ENCODE data around the gene PALD1.

Gene PALD1

DNA sequence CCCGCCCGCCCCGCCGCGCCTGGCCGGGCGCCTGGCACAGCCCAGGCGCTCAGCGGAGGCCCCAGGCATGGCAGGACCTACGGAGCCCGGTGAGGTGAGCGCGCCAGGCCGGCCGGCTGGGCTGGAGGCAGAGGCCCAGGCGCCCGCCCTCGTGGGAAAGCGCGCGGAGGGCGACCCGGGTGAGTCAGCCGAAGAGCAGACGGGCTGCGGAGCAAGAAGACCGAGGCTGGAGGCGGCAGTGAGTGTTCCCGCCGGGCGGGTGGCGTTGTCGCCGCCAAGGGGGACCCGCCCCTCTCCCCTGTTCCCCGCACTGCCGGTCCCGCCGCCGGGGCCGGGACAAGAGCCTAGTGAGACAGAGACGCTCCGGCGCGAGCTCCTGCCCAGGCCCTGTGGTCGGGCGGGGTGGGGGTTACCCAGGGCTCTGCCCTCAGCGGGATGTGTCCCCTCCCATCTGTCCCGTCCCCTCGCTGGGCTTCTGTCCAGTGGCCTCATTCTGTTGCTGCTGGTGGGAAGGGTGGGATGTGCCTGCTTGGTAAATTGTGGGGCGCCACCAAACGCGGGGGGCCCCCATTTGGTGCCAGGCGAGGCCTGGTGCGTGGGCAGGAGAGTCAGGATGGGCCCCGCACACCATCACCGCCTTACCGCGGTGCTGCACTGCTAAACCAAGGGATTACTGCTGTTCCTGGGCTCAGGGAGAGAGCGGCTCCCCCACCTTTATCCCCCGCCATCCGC is 20.1 kb upstream of the PALD1 start:
- peak; percentile 9 for DNase-seq (ENCODE audit: low spot score)

DNA sequence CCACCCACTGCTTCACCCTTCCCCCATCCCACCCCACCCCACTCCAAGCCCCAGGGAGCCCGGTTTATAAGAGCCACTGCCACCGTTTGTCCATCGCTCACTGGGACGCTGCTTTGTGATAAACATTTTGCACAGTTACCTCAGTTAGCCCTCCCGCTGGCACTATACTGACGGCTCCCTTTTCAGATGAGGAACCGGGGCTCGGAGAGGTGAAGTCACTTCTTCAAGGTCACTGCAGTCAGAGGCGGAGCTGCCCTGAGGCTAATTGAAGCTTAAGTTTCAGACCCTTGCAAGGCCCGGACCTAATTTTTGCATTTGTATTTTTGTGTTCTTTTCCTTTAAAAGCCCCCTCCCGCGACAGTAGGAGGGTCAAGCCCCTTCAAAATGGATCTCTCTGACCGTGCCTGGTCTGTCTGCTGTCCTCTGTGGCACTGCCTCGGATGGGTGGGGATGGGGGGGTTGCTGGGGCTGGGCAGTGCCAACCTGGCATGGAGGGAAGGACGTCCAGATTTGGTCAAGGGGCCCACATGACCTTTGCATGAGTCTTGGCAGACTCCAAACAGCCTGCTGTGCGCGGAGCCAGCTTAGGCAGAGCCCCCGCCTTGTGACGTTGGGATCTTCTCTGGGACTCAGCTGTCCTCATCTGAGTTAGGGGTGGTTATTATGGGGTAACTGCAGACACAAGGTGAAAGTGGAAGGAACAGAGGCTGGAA is 19.4 kb upstream of the PALD1 start:
- no peak for DNase-seq (ENCODE audit: low spot score)

DNA sequence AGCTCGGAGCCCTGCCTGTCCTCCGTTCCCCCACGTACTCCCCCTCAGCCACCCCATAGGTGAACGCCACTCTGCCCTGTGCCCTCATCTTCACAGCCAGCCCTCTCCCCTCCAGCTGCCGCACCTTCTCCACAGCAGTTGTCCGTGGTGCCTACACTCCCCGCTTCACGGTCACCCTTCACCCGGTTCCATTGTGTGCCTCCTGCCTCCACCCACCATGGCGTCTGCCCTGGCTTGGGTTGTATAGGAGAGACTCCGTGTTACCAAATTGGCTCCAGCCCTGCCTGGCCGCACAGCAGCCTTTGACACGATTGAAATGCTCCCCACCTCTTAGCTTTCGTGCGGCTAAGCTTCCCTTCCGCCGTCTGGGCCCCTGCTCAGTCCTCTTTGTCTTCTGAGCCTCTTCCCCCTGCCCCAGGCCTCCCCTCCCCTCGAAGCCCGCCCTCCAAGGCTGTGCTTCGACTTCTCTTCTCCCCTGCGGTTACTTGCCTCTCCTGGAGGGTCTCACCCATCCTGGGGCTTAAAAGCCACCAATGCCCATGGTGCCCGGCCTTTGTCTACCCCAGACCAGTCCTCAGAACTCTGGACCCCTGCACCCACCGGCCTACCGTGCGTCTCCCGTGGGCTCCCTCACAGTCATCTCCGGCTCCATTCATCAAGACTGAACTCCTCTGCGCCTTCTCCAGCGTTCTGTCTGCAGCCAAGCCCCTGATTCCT is 18.6 kb upstream of the PALD1 start:
- DNase-seq (ENCODE audit: low spot score), result no peak

GRCh38 chr10:70461397-70462348 is 16.9 kb upstream of the PALD1 start:
- DNase-seq (ENCODE audit: low spot score), result peak; percentile 40

DNA sequence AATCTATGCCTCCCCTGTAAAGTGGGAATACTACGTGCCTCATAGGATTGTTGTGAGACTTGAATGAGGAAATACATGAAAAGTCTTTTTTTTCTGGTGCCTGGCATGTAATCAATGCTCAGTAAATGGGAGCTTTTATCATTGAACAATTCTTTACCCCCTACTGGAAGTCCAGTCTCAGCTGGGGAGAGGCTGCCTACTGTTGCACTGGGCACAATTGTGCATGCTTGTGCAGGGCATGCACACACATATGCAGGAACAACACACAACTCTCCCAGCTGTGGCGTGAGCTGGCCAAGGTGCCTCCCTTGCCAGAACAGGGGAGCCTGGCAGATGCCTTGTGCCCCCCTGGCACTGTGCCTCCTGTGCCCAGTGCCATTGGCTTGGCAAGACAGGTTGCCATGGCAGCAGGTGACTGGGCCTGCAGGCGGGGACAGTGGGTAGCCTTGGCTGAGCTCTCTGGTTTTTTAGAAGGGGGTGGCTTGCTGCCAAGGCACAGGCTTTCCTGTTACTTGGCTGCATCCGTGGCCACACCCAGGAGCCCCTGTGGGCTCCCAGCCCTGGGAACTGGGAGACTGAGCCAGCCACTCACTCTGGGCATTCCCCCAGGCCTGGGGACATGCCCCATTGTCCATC is 16.1 kb upstream of the PALD1 start:
- no peak for DNase-seq (ENCODE audit: low spot score)

DNA sequence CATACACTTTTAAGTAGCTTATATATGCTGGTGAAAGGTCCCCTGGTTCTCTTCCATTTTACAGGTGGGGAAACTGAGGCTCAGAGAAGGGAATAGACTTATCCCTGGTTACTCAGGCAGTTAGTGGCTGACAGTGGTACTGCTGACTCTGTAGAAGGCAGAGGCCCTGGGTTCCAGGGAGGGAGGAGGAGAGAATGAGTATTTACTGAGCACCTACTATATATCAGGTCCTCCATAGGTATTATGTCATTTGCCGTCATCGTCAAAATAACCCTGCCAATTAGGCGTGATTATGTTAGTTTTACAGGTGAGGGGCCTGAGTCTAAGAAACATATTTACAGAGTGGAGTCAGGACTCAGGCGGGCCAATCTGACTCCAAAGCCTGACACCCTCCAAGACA is 13.3 kb upstream of the PALD1 start:
- DNase-seq (ENCODE audit: low spot score), result no peak

DNA sequence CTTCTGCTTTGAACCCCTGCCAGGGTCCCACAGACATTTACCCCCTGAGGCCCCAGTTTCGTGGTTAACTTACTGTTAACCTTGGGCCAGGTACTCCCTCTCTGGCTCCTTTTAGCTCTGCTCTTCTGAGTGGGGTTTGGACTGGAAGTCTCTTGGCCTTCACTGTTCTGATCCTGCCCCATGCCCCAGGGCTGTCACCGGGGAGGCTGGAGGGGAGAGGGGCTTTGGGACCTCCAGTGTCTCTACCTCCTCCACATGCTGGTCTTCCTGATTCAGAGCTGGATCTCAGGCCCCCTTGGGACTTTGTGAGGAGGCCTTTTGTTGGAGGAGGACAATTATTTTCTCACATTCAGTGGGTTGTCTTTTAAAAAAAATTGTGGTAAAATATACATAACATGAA is 12.7 kb upstream of the PALD1 start:
- DNase-seq (ENCODE audit: low spot score), result no peak

GRCh38 chr10:70466951-70467350 is 11.6 kb upstream of the PALD1 start:
- no peak for DNase-seq (ENCODE audit: low spot score)

DNA sequence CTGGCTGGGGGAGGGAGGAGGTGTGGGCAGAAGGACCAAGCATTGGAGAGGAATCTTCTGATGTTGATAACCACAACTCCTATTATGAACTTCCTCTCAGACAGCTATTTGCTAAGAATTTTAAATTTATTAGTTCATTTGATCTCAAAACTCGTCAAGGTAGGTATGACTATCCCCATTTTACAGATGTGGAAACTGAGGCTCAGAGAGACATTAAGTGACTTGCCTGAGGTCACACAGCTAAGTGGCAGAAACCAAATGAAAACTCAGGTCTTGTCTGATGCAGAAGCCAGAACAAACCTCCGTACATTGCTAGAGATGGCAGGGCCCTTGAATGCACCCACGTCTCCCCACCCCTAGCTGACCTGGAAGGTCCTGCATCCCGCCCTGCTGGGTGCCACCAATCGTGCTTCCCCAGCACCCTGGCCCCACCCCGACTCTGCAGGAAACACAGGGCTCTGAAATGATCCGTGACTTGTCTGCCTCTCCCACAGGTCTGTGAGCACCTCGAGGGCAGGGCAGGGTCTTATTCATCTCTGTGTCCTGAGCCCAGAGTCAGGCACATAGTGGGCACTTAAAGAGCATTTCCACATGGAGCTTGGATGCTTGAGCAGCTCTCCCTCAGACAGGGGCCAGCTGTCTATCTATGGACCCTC is 5.6 kb upstream of the PALD1 start:
- DNase-seq (ENCODE audit: low spot score), result no peak

- DNase-seq (ENCODE audit: low spot score), result no peak
Observed at GRCh38 chr10:70474780-70475179, 3.8 kb upstream of the PALD1 start.

DNA sequence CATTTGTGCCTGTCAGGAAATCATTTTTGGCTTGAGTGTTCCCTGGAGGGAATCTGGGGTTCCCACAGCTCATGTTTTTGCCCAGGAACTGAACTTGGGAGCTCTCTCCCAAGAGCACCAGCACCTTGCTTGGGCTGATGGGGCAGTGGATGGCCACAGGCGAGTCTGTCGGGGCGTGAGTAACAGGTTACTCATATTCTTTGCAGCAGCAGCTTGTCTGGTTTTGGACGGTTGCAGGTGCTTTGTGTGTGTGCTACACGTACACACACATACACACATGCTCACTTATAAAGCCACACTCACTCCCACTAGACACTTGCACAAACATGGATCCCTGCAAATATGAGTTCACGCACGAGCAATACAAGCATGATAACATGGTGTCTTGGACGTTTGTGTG is 2.9 kb upstream of the PALD1 start:
- no peak for DNase-seq (ENCODE audit: low spot score)

GRCh38 chr10:70476249-70477035 is 2.1 kb upstream of the PALD1 start:
- DNase-seq (ENCODE audit: low spot score), result no peak

- peak; percentile 76 for DNase-seq (ENCODE audit: low spot score)
Observed at GRCh38 chr10:70477661-70478162, 855 bp upstream of the PALD1 start.

GRCh38 chr10:70479165-70479581 is 606 bp downstream of the PALD1 start:
- DNase-seq (ENCODE audit: low spot score), result no peak

GRCh38 chr10:70479626-70480238 is 1.2 kb downstream of the PALD1 start:
- DNase-seq (ENCODE audit: low spot score), result no peak

DNA sequence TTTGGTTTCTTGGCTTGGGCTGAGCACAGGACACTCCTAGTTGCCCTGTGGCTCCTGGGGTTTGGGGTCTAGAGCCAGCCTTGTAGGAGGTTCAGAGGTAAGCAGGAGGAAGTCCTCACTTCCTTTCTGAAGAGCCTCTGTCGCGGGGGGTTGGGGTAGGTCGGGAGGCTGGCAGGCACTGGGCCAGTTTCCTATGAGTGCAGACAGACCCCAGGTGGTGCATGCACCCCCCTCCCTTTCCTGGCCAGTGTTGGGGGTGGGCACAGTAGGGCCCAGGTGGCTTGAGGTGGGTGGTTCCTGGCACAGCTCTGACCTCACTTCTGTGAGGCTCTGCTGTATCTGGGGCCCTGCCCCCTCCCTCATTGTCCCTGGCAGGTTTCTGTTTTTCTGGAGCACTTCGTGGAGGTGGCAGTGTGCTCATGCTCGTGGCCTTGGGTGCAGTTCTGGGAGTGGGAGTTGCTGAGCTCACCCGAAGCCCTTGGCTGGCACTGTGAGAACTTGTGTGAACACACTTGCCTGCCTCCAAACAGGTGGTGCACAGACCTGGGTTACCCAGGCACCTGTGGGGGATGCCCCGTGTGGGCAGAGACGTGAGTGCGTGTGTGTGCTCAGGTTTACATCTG is 1.8 kb downstream of the PALD1 start:
- DNase-seq (ENCODE audit: low spot score), result no peak

GRCh38 chr10:70481105-70481504 is 2.5 kb downstream of the PALD1 start:
- no peak for DNase-seq (ENCODE audit: low spot score)

- no peak for DNase-seq (ENCODE audit: low spot score)
Observed at GRCh38 chr10:70481831-70482530, 3.4 kb downstream of the PALD1 start.

All from activated CD4-positive, alpha-beta T cell treated with anti-CD3 and anti-CD28 coated beads, Interleukin-2, Interleukin-4, amounts not matched to agents 100 ng/mL and 50 ng/mL, durations not matched to agents 16 hours and 8 hours (primary cell).